Neural cell (in vitro differentiated cells): ENCODE results near the gene GRHL1.

Source experiments
- CTCF ChIP-seq: fragments of 450-650 bp; IDR thresholded peaks from 2 replicates; pipeline ENCODE4 v1.5.1; 2014; ENCODE audit warnings: antibody characterized with exemption, mild to moderate bottlenecking, moderate library complexity; ENCODE audit not compliant: poor library complexity, severe bottlenecking
- POLR2AphosphoS5 ChIP-seq: IDR thresholded peaks from 2 replicates; pipeline ENCODE4 v1.6.1; 2012
- REST ChIP-seq: IDR thresholded peaks from 2 replicates; pipeline ENCODE4 v1.6.1; 2012; ENCODE audit warnings: borderline replicate concordance

DNA sequence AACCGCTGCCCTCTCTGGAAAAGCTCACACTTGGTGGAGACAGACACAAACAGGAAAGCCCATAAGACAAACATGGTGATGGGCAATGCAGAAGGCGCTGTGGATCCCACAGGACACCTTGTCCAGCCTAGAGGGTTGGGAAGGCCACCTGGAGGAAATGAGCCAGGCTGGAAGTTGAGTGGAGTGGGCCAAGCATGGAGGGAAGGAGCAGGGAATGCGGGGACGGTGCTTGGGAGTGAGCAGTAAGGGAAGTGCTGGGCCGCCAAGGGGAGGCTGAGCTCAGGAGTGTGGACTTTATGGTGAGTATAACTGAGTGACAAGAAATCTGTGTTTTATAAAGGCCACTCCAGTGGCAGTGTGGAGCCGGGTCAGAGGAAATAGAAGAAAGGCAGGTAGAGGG, 2.8 kb upstream of the GRHL1 start:
- TF ChIP-seq CTCF (no peak), REST (no peak), POLR2AphosphoS5 (no peak)
